Hematopoietic multipotent progenitor cell treated with erythropoietin and hydrocortisone succinate and interleukin-3 and kit ligand, for 17 days (in vitro differentiated cells): ENCODE measurements around the gene OR1N2.
"Not testable (repeated sequence)": the region's sequence is repeated elsewhere in the genome, so short reads cannot be mapped to it uniquely, and the experiment has no call there.

ENCODE experiments used
- DNase-seq: peaks from one replicate; pipeline ENCODE4 v3.0.0-alpha.2; 2015; ENCODE audit warnings: low spot score

OR1N2 gene, protein sequence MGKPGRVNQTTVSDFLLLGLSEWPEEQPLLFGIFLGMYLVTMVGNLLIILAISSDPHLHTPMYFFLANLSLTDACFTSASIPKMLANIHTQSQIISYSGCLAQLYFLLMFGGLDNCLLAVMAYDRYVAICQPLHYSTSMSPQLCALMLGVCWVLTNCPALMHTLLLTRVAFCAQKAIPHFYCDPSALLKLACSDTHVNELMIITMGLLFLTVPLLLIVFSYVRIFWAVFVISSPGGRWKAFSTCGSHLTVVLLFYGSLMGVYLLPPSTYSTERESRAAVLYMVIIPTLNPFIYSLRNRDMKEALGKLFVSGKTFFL

DNA sequence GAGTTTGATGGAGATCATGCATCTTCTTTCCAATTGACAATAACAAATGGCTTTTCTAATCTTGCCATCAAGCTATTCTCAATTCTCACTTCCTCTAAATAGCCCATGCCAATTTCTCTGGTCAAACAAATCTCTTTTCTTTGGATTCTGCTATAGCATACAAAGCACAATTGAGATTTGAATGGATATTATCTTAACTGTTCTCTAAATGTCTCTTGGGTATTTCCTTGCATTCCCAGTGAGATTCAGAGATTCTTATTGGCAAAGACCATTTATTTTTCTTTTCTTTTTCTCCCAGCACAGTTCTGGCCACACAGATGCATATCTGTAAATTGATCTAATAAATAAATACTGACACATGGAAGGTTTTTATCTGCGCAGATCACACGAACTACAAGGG lies at the start of gene OR1N2:
Gene OR1N2, plus strand, starts transcription at position 301 of the 400 bp plus-strand sequence. CDS start 100 bp downstream, outside the sequence.
- DNase-seq = no peak

DNA sequence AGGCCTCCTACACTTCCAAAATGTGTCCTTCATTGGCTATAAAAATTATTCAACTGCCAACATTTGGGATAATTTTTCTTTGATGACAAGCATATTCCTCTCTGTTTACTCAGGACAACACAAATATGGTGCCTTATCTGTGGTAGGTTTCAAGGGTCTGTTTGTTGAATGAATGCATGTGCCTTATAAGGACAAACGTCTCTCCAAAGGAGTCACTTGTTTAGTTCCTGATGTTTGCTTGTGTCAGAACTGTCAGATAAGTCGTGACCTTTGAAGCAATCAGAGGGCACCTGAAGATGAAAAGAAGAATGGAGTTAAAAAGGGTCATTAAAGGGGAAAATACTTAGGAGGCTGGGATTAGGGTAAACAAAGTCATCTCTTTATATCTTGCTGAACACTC lies 45.9 kb upstream of the OR1N2 start:
- no peak for DNase-seq

DNA sequence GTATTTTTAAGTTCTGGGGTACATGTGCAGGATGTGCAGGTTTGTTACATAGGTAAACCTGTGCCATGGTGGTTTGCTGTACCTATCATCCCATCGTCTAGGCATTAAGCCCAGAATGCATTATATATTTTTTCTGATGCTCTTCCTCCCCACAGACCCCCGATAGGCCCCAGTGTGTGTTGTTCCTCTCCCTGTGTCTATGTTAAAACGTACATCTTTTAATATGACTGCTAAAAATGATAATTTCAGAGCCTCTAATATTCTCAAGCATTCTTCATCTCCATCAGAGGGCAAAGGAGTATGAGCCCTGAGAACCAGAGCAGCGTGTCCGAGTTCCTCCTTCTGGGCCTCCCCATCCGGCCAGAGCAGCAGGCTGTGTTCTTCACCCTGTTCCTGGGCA lies 42.4 kb upstream of the OR1N2 start, which contains the start of gene OR1J2:
Gene OR1J2, plus strand, starts transcription at position 301 of the 400 bp plus-strand sequence. Its CDS starts 0 bp downstream, at position 301.
- DNase-seq = no peak

DNA sequence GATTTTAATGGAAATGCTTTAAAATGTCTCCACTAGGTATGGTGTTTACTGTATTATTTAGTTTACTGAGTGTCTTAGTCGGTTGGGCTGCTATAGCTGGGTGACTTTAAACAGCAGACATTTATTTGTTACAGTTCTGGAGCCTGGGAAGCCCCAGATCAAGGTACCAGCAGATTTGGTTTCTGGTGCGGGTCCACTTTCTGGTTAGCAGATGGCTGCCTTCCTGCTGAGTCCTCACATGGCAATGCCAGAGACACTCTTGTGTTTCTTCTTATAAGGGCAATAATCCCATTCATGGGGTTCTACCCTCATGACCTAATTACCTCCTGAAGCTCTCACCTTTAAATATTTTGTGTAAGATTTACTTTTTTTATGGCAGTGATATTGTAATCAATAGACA lies 34.7 kb upstream of the OR1N2 start:
- DNase-seq = no peak

DNA sequence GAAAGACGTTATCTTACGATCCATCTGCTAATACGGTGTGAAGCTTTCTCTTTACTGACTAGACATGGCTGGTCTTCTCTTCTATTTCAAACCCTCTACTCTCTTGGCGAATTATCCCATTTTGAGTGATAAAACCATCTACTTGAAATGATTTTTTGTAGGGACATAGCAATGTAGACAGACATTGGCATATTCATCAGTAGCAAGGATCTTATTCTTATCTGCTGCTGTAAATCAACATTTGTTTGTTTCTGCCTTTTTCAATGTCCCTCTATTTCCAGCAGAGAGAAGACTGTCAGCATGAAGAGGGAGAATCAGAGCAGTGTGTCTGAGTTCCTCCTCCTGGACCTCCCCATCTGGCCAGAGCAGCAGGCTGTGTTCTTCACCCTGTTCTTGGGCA lies 34.1 kb upstream of the OR1N2 start, which contains the start of gene OR1J4:
Gene OR1J4, plus strand, starts transcription at position 301 of the 400 bp plus-strand sequence. Its CDS starts 0 bp downstream, at position 301.
- no peak for DNase-seq

DNA sequence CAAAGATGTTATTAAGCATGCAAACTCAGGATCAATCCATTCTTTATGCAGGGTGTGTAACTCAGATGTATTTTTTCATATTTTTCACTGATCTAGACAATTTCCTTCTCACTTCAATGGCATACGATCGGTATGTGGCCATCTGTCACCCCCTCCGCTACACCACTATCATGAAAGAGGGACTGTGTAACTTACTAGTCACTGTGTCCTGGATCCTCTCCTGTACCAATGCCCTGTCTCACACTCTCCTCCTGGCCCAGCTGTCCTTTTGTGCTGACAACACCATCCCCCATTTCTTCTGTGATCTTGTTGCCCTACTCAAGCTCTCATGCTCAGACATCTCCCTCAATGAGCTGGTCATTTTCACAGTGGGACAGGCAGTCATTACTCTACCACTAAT lies 33.5 kb upstream of the OR1N2 start:
- no peak for DNase-seq

DNA sequence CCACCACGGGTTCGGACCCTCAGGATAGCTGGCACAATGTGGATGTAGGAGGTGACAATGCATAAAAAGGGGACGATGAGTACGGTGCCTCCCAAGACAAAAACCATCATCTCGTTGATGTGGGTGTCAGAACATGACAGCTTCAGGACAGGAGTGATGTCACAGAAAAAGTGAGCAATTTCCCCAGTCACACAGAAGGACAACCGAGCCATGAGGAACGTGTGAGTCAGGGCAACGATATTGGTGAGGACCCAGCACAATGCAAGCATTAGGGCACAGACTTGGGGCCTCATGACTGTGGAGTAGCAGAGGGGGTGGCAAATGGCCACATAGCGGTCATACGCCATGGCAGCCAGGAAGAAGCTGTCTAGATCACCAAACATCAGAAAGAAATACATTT lies 26.3 kb upstream of the OR1N2 start:
- no peak for DNase-seq

DNA sequence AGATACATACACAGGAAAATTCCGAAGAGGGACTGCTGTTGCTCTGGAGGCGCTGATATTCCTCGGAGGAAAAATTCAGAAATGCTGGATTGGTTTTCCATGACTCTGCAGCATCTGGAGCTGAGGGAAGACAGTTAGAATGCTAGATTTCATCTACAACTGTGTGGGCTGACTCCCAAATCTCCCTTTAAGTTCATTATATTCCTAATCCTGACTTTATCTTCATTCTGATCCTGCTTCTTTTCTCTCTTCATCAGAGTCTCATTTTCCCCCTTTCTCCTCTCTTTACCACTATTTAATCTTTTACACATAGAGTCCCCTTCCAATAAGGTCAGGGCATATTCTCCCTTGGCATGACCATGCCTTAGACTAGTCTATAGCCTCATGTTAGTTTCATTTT lies 25.7 kb upstream of the OR1N2 start, which contains the start of gene OR1N1:
Gene OR1N1, minus strand, starts transcription at position 101 of the 400 bp plus-strand sequence. Its CDS starts 0 bp downstream, at position 101.
- no peak for DNase-seq

DNA sequence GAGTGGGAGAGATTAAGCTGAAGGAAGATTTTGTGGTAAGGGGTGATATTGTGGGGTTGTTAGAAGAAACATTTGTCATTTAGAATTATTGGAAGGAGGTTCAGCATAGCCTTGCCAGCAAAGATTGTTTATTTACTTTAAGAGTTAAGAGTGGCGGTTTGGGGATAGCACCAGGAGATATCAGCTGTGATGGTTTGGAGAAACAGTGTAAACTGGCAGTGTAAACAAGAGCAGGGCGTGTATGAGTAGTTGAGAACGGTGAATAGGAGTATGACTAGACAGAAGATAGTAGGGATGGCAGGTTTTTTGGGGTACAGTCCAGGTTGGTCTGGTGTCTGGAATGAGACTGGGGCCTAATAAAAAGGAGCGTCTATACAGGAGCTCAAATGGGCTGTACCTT lies 21.8 kb upstream of the OR1N2 start:
- DNase-seq = not testable (repeated sequence)

DNA sequence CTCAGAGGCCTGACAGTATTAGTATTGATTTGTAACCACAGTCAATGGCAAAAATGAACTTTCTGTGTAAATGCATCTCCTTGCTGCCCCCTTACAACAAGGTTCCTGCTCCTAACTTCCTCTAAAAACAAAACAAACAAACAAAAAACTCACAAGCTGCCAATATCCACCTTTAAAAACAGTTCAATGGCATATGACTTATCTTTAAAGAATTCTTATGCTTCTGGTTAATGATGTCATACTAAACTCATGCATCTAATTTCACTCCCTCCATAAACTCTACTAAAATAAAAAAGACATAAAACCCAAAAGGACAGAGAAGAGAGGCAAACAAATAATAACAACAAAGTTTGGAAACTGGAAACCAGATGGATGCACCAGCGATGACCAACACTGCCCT lies 16.8 kb upstream of the OR1N2 start:
- DNase-seq = no peak

DNA sequence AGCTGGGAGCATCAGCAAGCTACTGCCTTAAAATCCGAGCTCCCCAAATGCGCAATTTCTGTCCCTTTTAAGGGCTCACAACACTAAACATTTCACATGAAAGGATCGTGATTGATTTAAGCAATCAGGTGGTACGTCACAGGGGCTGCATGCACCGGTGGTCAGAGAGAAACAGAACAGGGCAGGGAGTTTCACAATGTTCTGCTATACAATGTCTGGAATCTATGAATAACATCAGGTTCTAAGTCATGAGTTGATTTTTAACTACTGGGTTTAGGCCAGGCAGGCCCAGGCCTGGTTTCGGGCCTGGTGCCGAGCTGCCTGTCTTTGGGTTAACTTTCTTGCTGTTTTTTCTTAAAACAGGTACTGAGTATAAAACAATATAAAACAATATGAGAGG lies 15.8 kb upstream of the OR1N2 start:
- not testable (repeated sequence) for DNase-seq

DNA sequence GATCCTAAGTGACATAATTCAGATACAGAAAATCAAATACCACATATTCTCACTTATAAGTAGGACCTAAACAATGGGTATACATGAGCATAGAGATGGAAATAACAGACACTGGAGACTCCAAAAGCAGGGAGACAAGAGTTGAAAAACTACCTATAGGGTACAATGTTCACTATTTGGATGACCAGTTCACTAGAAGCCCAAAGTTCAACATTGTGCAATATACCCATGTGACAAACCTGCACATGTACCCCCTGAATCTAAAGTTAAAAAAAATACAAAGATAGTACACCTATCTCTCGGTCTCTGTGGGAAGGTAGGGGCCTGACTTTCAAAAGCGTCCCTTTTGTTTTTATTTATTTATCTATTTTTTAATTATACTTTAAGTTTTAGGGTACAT lies 14.2 kb upstream of the OR1N2 start:
- no peak for DNase-seq

DNA sequence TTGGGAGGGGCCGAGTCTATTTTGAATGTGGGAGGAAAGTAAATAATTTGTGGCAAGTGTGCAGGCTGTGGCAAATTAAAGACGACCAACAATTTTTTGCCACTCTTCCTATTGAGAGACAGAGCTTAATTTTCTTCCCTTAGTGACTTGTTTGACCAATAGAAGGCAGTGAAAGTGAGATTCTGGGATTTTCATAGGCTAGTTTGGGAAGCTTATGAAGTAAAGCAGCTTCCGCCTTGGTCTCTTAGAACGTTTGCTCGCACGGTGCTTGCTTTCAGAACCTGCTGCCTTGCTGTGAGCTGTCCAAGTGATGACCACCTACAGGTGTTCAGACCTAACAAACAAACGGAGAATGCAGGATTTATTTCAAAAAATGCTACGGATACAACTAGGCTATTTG lies 6.7 kb upstream of the OR1N2 start:
- no peak for DNase-seq

DNA sequence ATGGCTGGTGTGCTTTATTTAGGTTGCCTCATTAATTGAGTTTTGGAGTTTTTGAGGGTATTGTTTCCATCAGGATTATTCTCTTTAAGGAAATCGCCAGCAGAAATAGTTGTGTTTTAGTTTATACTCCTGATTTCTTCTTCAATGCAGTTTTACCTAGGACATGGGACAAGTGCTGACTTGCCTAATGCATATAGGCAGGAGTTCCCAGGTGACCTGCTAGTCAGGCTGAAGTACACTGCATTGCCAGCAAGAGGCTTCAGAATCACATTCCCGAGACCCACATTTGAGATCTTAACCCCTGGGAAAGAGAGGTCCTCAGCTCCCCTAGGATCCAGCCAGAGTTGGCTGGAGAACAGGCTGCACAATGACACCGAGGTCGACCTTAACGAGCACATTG lies 1.5 kb upstream of the OR1N2 start:
- no peak for DNase-seq

DNA sequence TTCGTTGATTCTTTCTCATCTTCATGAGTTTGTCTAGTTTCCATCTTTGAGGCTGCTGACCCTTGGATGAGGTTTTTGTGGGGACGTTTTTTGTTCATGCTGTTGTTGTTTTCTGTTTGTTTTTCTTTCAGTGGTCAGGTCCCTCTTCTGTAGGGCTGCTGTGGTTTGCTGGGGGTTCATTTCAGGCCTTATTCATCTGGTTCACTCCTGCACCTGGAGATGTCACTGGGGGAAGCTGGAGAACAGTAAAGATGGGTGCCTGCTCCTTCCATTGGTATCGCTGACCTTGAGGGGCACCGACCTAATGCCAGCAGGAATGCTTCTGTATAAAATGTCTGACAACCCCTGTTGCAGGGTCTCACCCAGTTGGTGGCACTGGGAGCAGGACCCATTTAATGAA lies 8.5 kb downstream of the OR1N2 start:
- no peak for DNase-seq

DNA sequence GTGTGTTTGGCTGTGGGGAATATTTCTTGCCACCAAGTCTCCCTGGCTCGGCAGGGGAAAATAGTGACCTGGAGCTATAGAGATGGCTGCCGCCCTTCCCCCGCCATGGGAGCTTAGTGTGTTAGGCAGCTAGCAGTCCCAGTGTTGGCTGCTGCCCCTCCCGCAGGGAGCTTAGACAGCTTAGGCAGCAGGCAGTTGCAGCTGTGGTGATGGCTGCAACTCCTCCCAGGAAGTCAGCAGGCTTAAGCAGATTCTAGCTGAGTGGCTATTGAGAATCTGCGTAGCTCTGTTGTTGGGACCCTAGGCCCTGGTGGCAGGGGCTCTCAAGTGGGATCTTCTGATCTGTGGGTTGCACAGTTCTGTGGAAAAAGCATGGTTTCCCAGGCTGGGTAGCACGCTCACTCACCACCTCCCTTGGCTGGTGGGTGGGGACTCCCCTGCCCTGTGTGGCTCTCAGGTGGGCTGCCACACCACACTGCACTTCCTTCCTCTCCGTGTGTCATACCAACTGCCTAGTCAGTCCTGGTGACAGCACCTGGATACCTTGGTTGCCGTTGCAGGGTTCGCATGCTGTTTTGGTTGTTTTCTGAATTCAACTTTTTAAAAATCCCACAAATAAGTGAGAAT lies 9.3 kb downstream of the OR1N2 start:
- DNase-seq = no peak

DNA sequence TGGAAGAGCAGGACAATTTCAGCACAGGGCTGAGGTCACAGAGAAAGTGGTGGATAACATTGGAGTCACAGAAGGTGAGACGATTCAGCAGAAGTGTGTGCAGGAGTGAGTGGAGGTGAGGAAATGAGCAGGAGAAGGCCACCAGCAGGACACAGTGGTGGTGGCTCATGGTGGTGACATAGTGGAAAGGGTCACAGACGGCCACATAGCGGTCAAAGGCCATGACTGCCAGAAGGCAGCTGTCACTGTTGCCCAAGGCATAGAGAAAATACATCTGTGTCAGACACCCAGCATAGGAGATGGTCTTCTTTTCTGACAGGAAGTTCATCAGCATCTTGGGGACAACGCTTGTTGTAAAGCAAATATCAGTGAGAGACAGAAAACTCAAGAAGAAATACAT lies 15.0 kb downstream of the OR1N2 start:
- DNase-seq = no peak

DNA sequence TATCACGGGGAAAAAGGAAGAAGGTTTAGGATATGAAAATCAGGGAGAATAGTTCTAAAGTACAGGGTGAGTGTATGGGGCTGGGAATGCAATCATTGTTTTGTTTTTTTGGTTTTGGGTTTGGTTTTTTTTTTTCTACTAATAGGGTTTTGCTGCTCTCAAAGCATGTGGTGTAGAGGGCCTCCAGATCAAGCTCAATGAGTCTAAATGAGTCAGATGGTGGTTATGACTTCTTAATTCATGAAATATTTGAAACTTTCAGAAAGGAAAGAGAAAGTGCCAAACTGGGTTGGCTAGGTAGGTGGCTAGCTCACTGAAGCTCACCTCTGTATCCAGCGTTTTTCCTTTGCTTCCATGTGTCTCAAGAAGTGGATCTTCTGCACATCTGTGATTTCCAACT lies 19.5 kb downstream of the OR1N2 start:
- DNase-seq = no peak

DNA sequence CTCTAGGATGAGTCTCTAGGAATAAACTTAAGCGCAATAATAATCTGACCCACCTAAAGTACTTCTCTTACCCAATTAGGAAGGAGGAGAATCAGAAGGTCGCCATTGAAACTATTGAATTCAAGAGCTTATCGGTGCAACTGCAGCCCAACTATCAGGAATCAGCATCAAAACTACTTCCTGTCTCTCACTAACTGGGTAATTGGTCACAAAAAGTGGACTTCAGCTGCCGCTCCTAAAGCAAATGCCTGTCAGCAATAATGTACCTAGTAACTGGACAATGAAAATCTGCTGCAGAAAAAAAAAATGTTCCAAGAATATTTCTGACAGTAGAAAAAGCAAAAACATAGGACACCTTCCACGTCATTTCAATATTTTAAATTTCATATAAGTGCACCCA lies 27.0 kb downstream of the OR1N2 start:
- no peak for DNase-seq

DNA sequence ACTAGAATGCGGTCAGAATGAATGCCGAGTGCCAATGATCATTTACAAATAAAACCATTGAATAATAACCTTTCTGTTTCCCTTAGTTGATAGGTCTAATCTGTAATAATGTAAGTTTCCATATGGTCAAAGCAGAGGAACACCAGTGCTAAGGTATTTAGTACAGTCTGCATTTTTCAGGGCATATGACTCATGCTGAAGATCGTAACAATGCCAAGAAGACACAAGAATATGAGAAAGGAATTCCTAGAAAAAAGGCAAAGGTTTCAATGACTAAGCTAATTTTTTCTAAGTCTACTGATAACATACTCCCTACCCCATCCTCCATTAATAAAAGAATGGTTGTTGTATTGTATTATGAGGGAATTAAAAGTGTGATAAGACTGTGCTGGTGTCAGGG lies 27.4 kb downstream of the OR1N2 start:
- no peak for DNase-seq

DNA sequence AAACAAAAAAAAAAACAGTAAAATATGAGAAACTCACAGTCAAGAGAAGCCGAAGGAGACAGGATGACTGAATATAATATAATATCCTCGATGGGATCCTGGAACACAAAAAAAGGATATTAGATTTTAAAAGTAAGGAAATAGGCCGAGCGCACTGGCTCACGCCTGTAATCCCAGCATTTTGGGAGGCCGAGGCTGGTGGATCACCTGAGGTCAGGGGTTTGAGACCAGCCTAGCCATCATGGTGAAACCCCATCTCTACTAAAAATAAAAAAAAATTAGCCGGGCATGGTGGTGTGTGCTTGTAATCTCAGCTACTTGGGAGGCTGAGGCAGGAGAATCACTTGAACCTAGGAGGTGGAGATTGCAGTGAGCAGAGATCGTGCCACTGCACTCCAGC lies 30.4 kb downstream of the OR1N2 start, which contains the start of gene OR1L8:
Gene OR1L8, minus strand, starts transcription at position 101 of the 400 bp plus-strand sequence. CDS start 14,907 bp downstream, outside the sequence.
- DNase-seq = not testable (repeated sequence)
